HG03442 (cell line): ENCODE measurements around the gene HSBP1L1.
A peak's percentile ranks its signal among the peaks of the same experiment; 100 is the strongest.
"Not testable (repeated sequence)": the region's sequence is repeated elsewhere in the genome, so short reads cannot be mapped to it uniquely, and the experiment has no call there.

Experiments
- ATAC-seq: cut with Tn5 transposase; IDR thresholded peaks from one replicate; pipeline ENCODE4 v1.9.1; 2021; ENCODE audit warnings: mild to moderate bottlenecking, moderate library complexity; ENCODE audit not compliant: unreplicated experiment

HSBP1L1 gene

GRCh38 chr18:79982736-79983135, 18.3 kb downstream of the HSBP1L1 start:
- no peak for ATAC-seq

DNA sequence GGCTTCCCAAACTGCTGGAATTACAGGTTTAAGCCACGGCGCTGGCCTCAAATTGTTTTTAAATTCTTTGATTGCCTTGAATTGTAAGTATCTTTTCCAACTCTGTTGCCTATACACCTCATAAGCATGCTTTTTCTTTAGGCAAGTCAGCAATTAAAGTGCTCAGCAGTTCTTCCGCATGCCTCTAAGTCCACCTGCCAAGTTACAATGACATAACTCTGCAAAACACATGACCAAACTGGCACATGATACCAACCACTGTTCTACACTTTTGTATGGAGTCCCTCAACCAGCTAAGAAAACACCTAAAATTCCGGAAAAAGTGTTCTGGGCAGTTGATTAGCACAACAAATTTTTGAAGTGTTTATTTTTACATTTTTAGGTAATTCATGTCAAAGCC, 18.8 kb downstream of the HSBP1L1 start:
- ATAC-seq = no peak

GRCh38 chr18:79983793-79984192, 19.4 kb downstream of the HSBP1L1 start:
- no peak for ATAC-seq

DNA sequence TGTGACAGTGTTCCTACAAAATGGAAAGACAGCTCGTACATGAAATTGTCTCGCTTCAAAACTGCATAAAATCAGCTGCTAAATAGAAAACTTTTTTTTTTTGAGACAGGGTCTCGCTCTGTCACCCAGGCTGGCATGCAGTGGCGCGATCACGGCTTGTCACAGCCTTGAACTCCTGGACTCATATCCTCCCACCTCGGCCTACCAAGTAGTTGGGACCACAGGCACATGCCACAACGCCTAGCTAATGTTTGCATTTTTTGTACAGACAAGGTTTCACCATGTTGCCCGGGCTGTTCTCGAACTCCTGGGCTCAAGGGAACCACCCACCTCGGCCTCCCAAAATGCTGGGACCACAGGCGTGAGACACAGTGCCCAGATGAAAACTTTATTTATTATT, 20.7 kb downstream of the HSBP1L1 start:
- ATAC-seq = no peak

DNA sequence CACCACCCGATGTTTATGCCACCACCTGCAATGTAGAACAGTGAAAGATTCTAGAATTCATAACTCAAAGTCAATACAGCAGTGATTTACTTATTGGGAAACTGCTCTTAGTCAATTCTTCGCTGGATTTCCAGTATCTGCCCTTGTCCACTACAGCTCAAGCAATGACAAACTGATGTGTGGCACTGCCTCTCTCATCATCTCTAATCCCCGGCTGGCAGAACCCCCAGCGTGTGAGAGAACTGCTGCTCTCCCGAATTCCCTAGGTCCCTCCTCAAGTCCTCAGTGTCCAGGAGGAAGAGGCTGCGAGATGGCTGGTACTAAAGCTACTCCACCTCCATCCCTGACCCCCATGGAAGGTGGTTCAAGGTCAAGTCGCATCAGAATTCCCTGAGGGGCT, 22.3 kb downstream of the HSBP1L1 start:
- ATAC-seq = no peak

- no peak for ATAC-seq
Observed at GRCh38 chr18:79987566-79987965, 23.1 kb downstream of the HSBP1L1 start.

DNA sequence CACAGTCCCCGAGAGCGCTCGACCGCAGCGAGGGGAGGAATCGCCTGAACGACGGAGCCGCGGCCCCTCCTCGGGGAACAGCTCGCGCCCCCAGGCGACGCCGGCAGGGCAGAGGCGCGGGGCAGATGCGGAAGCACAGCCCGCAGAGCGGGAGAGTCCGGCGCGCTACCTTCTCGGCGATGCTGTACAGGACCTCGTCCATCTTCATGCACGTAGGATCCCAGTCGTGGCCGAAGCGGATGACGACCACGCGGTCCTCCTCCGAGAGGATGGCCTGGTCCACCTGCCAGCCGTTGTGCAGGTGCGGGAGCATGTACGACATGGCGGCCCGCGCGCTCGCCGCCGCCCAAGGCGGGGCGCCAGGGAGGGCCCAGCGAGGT, 23.6 kb downstream of the HSBP1L1 start:
- peak; percentile 51 for ATAC-seq

- ATAC-seq = peak; percentile 93
Observed at GRCh38 chr18:79988451-79989194, 24.2 kb downstream of the HSBP1L1 start, which contains the start of gene TXNL4A. Gene TXNL4A, minus strand, starts transcription at chr18:79988563. Its CDS starts 171 bp downstream, at chr18:79988392.

- ATAC-seq = no peak
Observed at GRCh38 chr18:79989195-79989497, 24.7 kb downstream of the HSBP1L1 start.

- ATAC-seq = no peak
Observed at GRCh38 chr18:79991494-79991893, 27.1 kb downstream of the HSBP1L1 start.

- not testable (repeated sequence) for ATAC-seq
Observed at GRCh38 chr18:79999701-80000100, 35.3 kb downstream of the HSBP1L1 start.

- no peak for ATAC-seq
Observed at GRCh38 chr18:80000877-80001276, 36.4 kb downstream of the HSBP1L1 start.

- no peak for ATAC-seq
Observed at GRCh38 chr18:80002468-80002867, 38.0 kb downstream of the HSBP1L1 start.

DNA sequence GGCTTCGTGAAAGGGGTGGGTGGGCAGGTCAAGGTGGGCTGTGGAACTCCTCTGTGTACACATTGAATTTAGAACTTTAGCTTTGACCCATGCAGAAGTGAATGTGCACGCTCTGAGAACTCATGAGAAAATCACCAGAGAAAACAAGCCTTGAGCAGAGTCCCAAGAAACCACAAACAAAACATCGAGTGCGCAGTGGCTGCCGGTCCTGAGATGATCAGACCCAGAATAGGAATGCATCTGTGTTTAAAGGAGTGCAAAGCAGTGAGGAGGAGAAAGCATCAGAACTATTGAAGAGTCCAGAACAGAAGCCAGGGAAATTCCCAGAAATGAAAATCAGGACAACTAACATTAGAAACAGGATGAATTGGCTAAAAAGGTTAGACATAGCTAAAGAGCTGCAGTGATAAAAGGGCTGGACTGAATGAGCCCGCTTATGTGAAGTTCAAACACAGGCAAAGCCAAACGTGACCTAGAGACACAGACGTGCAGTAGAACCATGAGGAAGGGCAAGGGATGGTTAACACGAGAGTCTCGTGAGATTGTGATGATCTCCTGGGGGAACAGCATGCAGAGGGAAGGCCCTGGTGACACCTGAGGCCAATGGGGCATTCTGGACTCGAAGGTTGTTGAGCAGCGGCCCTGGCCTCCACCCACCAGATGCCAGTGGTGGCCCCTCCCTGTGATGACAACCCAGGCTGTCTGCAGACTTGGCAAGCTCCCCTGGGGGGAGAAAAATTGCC, 40.3 kb downstream of the HSBP1L1 start:
- no peak for ATAC-seq

- ATAC-seq = no peak
Observed at GRCh38 chr18:80006724-80007123, 42.3 kb downstream of the HSBP1L1 start.

DNA sequence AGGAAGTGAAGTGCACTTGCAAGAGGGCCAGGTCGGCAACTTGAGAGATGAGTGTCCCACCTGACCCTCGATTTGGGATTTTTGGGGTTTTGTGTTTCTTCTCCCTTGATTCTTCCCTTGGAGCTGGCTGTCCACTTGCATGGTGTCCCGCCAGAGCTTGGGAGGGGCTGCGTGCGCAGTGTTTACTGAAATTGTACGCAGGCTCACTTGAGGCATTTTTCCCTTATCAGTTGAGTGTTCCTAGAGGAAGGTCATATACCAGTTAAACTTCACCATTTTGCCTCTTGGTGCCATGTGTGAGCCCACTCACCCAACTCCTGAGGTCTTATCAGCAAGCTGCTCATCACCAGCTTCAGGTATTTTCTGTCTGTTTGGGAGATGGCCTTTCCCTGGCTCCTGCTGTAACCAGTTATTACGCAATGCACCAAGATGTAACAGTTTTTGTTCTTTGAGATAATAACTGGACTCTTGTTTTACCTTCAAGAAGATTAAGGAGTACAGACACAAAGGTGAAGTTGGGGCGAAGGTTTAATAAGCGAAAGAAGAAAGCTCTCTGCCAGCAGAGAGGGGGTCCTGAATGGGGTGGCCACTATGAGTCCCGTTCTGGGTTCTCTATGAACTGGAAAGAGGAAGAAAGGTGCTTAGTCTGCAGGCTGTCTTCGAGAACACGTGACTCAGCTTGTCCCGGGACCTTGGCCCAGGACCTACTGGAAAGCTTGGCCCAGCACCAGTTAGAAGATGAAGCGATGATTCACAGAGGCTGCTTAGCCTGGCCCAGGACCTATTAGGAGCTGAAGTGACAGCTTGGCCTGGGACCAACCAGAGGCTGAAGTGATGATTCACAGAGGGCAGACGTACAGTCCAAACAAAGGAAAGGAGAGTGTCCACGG, 45.5 kb downstream of the HSBP1L1 start:
- ATAC-seq = no peak

DNA sequence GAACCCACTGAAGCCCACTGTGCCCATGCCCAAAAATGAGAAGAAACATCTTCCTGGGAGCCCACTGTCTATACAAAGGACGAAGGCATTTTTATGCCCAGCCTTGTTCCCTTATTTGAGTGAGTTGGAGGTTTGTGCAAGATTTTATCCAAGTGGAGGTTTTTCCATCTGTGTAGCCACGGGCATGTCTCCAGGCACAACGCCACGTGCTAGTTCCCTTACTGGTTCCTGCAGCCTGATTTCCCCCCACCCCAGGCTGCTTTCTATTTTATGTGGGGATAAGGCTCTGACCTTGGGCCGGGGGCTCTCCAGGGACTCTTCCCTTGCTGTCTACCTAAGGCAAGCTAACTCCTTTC, 46.1 kb downstream of the HSBP1L1 start:
- ATAC-seq = no peak

- not testable (repeated sequence) for ATAC-seq
Observed at GRCh38 chr18:80011496-80012137, 47.2 kb downstream of the HSBP1L1 start.

GRCh38 chr18:80012714-80013113, 48.3 kb downstream of the HSBP1L1 start:
- no peak for ATAC-seq
